Kidney capillary endothelial cell (primary cell): ENCODE data around the gene SPATS1.
A peak's percentile ranks its signal among the peaks of the same experiment; 100 is the strongest.

ENCODE experiments used
- DNase-seq: peaks from one replicate; pipeline ENCODE4 v3.0.0-alpha.2; 2018; ENCODE audit warnings: low spot score

Gene SPATS1

DNA sequence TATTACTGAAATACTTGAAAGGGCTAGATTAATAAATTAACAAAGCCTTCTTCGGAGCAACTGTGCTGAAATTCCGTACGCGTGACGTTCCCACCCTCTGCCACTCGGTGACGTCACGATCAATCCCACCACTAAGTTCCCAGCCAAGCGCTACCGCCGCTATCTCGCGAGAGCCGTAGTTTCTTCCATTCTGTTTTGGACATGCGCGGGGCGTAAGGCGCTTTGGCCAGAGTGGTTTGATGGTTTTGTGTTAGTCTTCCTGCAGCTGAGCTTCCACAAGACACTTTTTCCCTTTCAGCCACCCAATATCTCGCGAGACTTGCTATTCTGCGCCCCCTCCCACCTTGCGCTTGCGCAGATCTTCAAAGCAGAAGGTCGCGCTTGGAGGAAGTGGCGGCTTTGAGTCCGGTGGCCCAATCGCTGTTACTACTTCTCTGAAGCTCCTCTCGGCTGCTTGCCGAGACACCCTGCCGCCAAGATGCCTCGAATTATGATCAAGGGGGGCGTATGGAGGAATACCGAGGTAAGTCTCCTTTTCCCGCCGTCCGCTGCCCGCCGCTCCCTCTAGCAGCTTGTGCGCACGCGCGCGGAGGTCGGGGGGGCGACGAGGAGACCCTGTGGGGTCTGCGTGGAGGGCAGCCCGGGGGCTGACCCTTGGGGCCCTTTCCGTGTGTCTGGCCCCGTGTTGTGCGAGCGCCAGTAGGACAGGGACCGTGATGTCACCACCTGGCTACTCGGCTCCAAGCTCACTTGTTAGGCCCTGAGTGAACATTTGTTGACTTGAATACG lies 45.1 kb downstream of the SPATS1 start, which contains the start of gene CDC5L:
Gene CDC5L (plus strand): TSS at position 361 of the 789 bp plus-strand sequence. CDS start 118 bp downstream, at position 479.
- peak; percentile 98 for DNase-seq

DNA sequence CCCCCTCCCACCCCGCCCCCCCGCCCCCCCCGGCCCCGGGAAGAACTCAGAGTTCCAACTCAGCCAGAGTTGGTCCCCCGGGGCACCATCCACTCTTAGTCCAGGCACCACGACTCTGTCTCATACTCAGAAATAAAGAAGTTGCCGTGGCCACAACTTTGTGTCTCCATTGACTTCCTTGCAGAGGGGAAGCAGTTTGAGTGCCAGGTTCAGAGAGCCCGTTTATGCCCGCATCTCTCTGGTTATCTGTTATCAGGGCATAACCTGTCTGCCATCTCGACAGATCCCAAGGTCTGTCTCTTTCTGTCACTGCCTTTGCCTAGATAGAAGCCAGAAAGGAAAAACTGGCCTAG lies 45.7 kb downstream of the SPATS1 start:
- no peak for DNase-seq

DNA sequence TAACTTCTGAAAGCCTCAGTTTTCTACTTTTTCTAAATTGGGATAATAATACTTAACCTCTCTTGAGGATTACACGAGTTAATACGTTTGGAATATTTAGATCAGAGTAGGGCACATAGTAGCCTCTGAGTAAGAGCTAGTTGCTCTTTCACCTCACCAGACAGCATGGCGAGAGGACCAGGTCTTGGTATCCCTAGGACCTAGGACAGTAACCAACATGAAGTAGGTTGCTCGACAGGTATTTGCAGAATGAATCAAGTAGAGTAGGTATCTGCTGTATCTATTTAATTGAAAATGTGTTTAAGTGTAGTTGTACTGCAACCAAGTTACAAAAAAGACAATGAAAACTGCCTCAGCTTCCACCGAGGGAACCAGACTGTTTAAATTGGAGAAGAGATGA lies 46.4 kb downstream of the SPATS1 start:
- no peak for DNase-seq

- DNase-seq = no peak
Measured at GRCh38 chr6:44390158-44390683, 47.8 kb downstream of the SPATS1 start.
